HG02981 (cell line): Measurements from ENCODE around the gene GCA.

Experiments used
- ATAC-seq: cut with Tn5 transposase; IDR thresholded peaks from one replicate; pipeline ENCODE4 v1.9.1; 2021; ENCODE audit warnings: mild to moderate bottlenecking, moderate library complexity; ENCODE audit not compliant: unreplicated experiment

The GCA gene

DNA sequence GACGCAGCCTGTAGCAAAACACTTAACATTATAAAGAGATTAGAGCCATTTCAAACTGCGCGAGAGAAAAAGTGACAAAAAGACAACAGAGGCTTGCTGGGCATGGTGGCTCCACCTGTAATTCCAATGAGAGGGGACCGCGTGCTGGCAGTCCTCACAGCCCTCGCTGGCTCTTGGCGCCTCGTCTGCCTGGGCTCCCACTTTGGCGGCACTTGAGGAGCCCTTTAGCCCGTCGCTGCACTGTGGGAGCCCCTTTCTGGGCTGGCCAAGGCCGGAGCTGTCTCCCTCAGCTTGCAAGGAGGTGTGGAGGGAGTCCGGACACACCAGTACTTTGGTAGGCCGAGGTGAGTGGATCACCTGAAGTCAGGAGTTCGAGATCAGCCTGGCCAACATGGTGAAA, 16.1 kb upstream of the GCA start:
- no peak for ATAC-seq

DNA sequence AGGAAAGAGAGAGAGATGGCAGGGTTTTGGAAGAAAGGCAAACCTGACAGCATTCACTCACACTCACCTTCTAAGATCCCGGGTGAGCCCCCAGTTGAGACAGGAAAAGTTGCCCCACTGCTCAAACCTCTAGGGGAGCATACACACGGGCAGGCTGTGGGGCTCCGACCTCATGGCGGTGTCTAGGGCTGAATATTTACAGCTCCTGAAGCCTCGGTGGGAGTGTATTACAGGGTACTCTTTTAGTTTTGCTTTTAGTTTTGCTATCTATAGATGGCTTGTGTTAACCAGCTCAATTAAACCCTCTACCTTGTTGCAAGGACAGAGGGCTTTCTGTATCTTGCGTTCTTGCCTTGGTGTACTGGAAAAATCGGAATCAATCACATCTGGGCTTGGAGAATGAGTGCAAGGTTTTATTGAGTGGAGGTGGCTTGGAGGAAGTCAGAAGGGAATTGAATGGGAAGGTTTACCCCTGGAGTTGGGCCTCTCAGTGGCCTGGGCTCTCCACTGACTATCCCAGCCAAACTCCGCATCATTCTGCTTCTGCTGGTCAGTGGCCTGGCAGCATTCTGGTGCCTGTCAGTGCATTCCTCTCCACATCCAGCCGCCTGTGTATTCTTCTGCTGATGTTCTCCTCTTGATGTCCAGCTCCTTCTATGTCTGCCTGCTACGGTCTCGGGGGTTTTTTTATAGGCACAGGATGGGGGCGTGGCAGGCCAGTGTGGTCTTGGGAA, 15.3 kb upstream of the GCA start:
- peak; percentile 87 for ATAC-seq

DNA sequence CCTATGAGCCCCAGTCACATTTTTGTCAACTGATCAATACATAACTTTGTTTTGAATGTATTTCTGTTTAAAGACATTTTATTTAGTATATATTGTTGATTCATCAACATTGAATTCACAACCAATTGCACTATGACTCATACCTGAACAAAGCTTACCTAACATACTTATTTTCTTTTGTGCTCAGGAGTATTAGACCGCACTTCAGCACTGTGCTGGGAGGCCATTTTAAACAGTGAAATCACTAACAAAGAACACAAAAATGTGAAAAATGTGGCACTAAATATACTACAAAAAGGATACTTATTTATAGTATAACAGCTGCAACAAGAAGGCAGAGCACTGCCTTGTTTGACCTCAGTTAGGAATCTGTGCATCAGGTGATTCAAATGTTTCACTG, 13.1 kb upstream of the GCA start:
- no peak for ATAC-seq

DNA sequence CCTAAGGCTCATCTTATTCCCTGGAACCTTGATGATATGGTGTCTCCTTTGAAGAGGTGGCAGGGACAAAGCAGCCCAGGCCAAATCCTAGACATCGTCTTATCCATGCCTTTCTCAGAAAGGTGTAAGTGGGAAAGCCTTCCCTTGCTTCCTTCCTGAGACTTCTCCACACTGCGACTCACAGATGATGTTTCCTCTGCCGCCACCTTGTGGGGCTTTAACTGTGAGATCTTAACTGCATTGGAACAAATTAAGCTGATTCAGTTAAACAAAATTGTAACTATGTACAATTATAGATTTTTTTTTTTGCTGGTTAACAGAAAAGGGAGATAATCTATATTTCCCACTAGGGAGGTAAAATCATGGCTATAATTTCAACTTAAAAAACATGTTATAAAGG, 10.0 kb upstream of the GCA start:
- peak; percentile 70 for ATAC-seq

DNA sequence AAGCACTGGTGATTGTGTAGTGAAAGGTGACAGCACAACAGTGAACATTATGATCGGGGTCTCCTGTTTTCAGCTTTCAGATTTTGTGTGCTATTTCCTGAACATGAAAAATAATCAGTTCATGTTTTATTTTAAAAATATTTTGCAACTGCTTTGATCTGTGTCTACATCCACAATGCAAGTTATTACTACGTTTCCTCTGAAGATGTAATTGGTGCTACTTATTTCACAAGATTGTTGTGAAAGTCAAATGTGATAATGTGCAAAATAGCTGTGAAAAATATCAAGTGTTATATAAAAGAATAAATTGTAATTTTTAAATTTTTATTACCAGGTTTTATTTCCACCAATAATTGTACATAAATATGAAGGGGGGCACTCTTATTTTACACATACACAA, 6.1 kb upstream of the GCA start:
- no peak for ATAC-seq

DNA sequence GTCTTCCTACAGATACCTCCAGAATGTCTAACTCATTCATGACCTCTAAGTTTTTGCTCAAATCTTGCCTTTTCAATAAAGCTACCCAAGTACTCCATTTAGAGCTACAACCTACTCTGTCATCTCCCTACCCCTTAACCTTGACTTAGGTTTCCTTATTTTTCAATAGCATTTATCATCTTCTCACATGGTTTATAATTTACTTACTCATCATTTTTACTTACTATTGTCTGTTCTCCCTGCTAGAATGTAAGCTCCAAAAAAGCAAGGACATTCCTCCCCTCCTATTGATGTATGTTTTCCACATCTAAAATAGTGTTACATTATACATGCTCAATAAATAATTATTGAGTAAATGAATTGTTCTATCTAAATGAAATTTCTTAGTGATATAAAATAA, 3.1 kb upstream of the GCA start:
- ATAC-seq, result no peak

DNA sequence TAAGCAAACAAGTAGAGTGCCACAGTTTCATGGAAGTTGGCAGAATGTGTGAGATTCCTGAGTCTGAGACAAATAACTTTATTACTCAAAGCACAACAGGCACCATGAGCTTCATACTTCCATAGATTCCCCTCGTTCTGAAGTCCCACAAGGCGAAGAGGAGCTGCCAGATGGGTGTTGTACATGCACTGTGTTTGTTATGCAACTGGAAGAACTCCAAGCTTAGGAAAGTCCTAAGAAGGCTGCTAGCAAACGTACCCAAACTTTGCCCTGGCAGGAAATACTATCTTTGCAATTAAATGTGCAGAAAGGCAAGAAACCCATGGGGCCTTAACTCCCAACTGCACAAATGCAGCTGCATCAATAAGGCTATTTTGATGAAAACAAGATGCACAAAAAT, 1.6 kb upstream of the GCA start:
- no peak for ATAC-seq

DNA sequence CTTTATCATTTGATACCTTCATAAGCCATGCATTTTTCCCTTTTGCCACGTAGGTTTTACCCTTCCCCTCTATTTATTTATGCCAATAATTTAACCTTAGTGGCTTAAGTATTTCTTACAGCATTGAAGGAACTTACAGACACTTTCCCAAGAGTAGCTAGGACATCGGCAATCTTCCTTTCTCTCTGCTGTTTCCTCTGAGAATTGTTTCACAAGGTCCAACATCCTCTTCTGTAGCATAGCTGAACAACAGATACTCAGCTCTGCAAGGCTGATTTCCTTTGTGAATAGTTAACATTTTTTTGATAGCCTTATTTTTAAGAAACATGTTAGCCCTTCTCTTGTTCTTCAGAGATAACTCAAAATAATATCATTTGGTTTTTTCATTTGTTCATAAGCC, 1.1 kb upstream of the GCA start:
- no peak for ATAC-seq

DNA sequence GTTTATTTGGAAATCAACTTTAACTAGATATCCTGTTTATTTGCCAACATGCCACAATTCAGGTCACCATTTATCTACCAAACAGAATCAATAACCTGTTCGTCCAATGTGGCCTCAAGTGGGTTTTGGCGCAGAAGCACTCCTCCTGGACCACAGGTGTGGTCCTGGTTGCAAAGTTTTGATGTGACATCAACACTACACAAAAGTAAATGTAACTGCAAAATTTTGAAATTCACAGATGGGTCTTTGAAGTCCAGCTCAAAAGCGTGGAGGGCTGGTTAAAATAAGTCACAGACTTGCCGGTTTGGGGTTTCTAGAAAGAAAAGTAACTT, 474 bp upstream of the GCA start:
- ATAC-seq, result no peak

DNA sequence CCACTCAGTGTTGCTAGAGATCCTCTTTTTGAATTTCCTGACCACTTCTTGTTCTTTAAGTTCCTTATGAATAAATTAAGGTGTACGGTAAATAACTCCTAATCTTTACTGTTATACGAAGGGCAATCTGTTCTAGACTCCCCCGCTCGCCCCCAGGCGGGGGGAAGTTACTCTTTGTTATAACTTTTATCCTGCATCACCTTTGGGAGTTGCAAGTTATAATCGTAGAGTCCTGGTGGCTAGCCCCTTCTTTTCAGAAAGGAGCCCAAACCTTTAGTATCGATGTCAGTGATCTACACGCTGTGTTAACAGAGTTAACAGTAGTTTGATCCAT, 652 bp downstream of the GCA start:
- peak; percentile 1 for ATAC-seq

DNA sequence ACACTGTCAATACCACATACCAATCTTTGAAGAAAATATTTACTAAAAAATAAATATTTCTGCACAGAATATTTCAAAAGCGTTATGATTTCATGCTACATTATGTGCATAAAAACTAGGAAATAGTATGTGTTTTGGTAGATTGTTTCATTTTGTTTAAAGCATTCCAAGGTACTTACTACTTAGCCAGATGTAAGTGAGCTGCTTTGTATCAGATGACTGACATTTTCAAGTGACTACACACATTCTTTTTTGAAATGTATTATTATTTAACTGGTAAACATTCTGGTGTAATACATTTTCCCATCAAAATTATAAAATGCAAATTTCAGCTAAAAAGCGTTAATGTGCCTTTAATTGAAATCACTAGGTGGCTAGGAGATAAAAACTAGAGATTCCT, 21.5 kb downstream of the GCA start:
- no peak for ATAC-seq

DNA sequence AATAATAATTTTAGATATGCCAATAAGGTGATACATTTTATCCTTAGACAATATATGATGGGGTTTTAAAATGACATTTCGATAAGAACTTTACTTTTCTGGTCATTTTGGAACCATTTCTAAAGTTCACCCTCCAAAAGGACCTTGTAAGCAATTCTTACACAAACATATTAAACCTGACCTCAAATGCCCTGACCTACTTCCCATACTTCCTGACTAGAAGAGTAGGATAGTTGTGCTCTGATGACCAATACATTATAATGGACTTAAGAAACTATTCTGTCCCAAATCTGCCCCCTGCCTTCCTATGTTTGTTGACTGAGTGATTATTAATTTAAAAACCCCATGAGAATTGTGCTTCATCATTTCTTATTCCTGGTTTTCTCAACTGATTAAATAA, 24.6 kb downstream of the GCA start:
- no peak for ATAC-seq

DNA sequence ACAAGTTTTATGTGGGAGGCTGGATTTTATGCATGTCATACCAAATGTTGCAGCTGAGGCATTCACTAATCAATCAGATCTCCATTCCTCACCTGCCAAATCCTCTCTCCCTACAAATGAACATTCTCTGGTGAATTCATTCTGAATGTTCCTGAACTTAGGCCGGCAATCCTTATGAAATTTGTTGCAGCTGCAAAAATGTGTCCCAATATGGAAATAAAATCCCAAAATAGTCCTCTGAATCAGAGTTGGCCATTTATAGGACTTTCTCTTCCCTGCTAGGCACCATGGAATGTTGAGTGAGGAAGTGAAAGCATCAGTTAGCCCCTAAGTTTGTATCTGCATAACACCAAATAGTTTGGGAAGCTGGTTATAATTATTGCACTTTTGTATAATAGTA, 25.6 kb downstream of the GCA start:
- ATAC-seq, result no peak

DNA sequence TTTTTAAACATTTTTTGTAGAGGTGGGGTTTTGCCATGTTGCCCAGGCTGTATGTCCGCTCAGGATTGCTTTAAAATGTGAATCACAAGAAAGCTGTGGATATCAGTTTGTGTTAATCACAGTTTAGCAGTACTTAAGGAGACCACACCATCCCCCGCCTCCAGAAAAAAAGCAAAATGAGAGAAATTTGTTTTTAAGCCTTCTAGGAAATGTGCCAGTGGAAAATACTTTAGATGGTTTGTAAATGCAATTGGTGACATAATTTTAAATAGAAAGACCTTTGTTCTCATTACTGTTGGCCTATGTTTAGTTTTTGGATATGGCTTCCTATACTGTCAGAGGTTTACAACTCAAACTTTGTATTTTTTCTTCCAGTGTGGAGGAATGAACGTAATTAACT, 27.0 kb downstream of the GCA start:
- no peak for ATAC-seq

DNA sequence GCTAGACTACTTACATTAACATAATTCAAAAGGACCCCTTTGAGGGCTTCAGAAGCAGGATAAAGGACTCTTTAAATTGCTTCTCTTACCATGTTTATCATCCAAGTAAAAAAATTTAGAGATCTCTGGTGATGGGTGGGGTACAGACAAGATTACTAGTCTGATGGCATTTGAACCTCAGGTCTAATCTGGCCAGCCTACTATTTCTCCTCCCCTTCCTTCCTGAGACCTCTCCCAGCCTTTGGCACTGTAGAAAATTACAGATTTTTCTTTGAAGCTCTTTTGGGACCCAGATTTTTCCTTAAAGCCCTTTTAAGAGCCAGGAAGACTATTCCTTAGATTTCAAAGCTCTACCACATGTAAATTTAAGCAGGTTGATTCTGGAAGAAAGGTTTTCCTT, 28.9 kb downstream of the GCA start:
- ATAC-seq, result no peak

DNA sequence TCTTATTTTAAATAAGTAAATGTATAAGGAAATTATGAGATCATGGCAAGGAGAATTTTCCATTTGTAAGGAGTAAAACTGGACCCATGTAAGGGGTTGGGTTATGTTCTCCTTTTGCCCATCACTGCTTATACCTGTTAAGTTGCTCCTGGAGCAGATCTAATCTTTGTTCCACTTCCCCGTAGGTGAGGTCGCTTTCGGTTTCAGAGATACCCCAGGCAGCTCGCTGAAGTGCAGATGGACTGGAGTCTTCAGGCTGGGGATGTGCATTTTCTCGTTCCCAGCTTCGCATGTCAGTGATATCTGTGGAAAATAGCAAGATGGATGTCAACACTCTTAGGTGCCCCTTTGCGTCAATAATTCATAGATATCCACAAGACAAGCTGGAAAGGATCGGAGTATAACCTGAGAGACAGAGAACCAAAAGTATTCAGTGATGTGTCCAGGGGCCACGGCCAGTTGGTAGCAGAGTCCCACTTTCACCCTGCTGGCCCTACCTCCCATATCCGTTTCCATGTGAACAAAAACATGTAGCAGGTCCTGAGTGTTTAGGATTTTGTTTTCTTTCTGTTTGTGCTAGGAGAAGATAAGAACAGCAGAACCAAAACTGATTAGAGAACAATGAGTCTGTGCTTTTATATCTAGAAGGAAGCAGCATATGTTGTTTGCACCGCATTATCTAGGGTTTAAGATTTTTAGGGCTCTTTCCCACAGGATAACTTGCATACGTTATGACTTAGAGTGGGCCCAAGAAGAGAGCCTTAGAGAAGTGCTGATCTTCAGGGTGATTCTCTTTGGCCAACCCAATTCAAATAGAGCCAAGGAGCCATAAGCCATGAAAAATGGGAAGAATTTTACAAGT, 36.0 kb downstream of the GCA start:
- peak; percentile 74 for ATAC-seq

DNA sequence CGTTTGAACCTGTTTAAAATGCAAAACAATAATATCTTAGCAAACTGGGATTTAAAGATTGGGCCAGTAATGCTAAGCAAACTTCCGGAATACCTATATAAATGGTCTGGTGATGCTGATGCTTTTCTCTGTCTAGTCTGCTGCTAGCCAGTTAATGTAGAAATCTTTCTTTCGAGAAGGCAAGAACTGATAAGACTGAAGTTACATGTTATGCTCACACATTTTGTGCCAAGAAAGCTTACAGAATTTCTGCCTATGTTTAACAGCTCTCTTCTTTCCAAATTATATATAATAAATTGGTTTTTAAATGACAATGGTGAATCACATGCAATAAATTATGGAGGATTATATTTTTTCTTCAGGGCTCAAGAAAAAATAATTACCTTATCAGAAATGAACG, 37.9 kb downstream of the GCA start:
- no peak for ATAC-seq

DNA sequence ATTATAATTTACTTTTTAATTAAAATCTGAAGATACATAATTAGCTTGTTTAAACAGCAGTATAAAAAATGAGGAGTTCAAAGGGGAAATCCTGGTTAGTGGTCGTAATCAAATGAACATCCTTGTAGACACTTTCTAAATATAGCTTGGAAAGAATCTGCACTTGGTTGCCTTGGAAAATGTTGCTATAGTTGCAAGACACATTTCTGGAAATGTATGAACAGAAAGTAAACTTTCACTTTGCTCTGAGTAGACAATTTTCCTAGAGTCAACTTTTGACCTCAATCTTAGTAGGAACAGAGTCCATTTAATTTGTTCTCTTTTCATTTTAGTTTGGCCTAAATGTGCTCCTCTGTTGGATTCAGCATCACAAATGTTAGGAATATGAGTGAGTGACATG, 38.3 kb downstream of the GCA start:
- ATAC-seq, result no peak

DNA sequence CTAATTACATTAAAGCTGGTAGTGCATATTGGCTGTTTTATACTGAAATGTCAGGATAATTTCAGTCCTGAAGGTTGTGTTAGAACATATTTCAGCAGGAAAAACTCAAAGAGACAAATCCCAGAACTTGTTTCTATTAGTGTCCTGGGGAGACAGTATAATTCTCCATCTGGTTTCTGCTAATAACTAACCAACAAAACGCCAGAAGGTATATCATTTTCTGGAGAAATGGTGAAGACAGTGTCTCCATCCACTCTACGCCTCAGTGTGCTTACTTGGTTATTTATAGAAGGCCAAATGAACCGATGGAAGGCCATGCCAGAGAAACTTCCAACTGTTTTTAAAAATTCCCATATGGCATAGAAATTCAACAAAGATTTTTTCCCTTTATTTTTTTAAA, 41.6 kb downstream of the GCA start:
- ATAC-seq, result no peak

DNA sequence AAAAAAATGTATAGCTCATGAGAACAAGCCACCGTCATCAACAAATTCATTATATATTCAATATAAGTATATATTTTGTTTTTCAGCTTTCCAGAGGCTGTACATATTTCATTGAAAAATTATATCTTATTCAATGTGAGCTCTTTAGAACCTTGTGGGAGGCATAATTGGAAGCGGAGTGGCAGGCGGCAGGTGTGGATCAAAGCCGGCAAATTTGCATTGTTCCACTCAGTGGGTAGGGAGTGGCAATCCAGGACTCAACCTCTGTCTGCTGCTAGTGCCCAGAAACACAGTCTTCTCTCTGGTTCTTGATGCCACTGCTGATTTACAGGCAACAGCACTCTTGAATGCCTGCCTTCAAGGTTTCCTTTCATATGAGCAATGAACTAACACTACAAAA, 46.9 kb downstream of the GCA start:
- no peak for ATAC-seq

DNA sequence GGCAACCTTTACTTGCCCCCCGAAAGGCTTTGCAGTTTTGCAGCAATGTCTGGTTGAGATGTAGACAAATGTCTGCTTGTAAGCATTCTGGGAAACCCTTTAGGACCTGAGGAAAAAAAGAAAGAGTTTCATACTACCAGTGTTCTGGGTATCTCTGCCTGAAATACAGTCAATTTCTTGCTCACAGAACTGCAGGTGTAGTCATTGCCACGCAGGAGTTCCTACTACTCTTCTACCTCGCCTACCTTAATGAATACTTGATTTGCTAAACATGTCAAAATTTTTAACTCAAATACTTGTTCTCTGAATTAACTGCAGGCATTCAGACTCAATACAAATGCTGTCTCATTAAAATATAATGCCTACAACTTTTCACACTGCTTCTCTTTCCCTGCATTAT, 56.4 kb downstream of the GCA start:
- no peak for ATAC-seq

DNA sequence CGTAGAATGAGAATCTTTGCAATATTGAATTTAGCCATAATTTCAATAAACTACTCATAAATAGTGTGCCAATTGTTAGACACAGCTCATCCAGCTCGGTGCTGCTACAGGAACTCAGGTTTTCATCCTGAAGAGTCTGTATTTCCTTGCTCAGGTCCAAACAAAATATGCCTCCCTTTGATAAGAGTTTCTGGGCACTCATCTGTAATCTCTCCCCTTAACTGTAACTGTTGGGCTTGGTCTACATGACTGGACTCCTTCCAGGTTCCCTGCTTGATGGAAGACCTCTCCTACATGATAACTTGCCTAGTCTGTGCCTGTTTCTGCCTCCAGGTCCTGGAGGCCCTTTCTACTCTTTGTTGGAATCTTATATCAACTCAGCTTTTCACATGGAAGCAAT, 57.9 kb downstream of the GCA start:
- no peak for ATAC-seq

DNA sequence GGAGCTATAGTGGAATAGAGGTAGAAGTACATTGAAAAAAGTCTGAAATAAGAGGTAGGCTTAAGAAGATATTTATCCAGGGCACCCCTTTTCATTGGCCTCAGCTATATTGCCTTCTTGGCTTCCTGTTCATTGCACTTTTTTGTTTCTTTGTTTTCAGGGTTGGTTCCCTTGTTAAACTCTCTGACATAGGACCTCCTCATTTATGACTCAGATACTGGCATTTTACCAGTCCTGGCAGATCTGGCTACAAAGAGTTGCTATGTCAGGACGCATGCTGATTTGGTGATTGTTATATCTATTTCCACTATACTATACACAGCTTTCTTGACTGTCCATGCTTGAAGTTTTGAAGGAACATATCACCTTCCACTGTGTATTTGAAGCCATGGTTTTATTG, 60.0 kb downstream of the GCA start:
- ATAC-seq, result no peak
